ENCODE measurements around the gene BID.

The BID gene

DNA sequence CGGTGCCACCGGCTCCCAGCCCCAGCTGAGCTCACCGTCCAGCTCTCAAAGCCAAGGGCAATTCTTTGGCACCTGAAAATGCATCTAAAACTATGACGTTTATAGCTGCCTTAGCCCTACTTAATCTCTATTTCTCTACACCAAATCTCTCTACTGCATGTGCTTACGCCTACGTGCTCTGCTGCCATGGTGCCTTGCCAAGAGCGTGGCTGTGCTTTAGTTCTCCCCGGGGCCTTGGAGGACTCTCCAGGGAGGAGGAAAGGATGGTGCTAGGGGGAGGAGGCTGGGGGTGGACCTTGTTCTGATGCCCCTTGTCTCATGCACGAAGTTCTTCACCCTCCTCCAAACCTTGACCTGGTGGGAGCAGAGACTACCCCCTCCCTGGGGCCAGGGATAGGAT is 9.0 kb upstream of the BID start:
- DNase-seq = no peak

DNA sequence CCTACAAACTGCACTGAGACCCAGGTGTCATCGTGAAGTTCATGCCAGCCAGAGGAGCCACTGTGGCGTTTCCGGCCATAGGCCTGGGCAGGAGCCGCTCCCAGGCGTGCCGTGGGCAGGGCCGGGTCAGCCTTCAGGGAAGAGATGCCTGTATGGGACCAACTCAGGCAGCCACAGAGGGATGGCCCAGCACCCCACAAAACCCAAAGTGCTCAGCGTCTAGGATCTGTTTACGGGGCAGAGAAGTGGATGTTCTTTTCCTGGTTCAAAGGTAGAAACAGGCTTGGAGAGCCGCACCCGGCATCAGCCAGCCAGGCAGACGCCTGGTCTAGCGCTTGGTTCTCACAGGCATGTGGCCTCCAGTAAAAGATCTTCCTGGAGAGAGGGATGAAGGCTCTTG is 8.4 kb upstream of the BID start:
- DNase-seq = no peak

DNA sequence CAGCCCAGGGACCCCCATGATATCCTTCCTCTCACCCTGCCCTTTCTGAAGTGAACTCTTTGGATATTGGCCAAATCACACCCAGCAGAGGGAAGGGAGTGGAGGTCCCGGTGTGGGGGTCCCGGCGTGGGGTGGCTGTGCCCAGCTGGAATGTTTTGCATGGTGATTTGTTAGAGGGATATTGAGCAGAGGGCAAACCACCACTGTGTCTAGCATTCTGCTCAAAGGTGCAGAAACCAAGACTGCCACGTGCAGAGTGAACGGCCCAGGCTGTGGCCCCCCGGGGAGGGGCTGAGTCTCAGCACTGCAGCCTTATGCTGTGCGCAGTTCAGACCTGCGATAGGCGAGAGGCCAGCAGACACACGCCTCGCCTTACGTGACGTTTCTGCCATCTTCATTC is 7.9 kb upstream of the BID start:
- no peak for DNase-seq

DNA sequence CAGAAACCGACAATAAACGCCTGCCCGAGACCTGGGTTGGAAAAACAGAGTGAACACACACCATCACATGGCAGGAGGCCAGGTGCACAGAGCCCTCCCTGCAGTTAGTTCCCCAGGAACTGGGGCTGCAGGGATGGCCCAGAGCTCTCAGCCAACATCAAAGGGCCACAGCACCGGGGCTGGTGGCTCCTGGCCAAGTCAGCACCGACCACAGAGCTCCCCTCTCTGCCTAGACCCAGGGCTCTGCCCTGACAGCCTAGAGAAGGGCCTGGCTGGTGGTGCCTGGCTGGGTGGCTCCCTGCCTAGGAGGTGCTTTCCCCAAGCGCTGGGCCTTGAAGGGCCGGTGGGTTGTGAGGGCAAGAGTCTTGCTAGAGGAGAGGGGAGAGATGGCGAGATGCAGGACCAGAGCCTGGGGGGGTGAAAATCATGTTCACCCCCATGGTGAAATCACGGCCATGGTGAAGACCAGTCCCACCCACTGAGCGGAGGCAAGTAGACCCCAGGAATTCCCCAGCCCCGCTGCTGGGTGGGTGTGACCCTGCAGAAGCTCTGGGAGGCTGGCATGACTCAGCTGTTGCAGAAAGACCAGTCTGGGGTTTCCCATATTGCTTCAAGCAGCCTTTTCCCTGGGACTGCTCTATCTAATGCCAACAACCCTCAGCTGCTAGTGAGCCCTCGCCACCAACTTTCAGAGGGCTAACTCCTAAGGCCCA is 7.2 kb upstream of the BID start:
- DNase-seq = peak in 2 of 5 experiments; percentile 40 to 55

DNA sequence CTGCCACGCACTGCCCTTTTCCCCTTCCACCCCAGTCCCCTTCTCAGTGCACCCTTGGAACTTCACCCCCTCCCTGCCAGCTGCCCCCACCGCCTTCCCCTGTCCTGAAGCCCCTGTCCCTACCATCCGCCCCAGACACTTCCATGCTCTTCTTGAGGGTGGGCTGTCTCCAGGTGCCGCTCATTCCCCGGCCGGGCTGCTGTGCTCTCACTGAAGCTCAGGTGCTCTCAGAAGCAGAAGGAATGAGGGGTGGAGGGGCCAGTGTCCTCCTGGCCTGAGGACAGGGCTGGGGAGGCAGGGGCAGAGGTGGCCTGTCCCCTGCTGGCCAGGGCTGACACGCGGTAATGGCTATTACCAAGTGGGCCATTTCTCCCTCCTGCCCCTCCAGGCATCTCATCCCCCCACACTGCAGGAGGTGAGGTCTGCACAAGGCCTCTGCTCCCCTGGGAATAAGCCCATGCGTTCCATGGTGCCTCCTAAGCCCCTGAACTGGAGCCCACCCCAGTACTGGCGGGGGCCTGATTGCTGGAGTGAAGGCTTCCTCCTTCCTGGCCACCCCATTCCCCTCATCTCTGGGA is 6.6 kb upstream of the BID start:
- no peak for DNase-seq

DNA sequence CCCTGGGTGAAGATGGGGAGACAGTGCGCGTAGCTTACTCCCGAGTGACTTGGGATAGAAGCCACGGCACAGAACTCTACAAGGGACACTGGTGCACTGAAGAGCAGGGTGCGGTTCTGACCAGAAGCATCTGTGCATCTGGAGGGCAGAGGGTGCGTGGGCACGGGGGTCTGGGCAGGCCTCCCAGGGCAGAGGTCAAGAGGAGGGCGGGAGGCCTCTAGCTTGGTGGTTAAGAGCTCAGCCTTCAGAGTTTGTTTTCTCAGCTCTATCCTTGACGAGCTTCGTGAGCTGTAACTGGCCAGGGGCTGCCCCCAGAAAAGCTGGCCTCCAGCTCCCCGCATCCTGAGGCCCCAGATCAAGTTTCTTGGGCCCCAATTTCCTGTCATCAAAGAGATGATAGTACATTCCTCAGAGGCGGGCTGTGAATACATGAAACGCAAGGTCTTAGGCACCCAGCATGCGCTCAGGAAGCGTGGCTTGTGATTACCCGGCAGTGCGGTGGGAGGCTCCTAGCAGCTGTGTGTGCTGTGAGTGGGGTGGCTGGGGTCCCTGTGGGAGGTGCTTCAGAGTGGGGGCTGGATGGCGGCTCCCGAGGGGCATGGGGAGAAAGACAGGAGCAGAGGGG is 6.0 kb upstream of the BID start:
- no peak for DNase-seq

DNA sequence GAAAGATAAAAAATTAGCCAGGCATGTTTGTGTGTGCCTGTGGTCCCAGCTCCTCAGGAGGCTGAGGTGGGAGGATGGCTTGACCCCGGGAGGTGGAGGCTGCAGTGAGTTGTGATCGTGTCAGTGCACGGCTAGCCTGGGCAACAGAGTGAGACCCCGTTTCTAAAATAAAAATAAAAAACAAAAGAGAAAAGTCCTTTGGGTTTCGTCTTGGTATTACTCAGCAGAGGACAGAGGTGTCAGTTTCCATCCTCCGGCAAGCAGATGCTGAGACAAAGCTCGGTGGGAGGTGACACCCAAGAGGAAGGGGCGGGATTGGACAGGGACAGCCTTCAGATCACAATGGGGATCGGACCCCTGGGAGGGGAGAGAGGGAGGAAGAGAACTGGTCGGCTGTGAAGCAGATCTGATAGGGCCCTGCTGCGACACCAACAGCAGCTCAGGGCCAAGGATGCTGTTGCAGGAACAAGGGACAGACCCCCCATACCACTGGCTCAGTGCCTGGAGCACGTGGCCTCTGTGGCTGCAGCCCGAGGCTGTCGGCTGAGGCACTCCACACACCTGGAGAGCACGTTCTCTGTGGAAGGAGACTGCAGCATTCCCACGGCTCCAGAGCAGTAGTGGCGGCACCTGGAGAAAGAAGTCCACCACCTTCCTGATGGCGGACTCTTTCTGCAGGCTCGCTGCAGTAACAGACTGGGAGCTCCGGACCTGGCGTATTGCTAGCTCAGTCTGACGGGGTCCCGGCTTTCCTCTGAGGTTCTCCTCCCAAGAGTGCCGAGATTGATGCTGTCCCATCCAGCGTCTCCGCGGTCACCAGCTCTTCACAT is 5.2 kb upstream of the BID start:
- peak in 1 of 5 experiments; percentile 55 for DNase-seq

DNA sequence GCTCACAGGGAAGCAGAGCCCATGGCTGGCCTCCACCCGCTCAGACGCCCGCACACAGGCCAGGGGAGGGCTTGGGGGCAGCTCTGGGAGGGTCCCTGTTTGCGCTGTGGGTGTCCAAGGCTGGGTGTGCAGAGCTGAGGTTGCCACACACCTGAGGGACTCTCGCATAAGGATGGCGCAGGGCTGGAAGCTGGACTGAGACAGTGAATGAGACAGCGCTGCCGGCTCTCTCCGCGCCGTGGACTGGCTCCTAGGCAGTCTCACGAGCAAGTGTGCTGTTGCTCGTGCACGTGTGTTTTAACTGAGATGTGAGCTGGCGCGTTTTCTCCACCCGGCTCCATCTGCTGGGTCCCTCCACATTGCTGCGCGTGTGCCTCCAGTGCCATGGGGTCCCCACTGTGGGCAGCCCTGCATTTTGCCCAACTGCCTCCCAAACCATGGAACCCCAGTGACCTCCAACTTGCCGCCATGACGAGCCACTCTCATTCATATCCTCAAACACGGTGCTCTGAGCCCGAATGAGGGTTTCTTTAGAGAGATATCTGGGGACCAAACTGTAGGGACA is 4.2 kb upstream of the BID start:
- no peak for DNase-seq

DNA sequence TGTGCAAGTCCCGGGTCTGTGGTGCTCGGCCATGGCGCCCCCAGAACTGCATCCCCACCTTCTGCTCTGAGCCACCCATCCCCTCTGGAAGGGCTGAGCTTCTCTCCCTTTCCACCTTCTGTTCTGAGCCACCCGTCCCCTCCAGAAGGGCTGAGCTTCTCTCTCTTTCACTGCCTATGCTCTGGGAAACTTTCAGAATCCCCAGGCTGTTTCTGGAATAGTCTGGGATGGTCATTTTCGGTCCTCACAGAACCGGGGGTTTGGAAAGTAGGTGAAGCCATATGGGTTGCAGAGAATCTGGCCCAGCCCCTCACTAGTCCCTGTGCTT is 3.4 kb upstream of the BID start:
- DNase-seq = no peak

DNA sequence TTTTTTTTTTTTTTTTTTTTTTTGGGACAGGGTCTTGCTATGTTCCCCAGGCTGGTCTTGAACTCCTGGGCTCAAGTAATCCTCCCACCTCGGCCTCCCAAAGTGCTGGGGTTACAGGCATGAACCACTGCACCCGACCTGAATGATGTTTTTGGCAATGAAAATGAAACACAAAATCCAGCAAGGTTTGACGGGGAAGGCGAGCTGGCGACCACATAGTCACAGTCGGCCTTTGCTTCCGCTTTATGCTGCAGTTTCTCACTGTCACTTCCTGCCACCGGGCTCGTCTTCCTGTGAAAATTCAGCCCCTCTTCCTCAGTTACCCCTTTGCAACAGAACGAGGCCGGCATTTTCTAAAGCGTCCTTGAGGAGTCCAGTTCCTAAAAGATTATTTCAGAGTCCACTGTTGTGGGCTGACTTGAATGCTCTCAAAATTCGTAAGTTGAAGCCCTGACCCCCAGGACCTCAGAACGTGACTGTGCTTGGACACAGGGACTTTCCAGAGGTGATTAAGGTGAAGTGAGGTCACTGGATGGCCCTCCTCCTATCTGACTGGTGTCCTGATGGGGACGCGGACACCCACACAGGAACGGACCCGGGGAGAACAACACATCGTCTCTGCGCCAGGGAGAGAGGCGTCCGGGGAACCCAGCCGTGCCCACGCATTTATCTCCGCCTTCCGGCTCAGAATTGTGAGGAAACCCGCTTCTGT is 2.9 kb upstream of the BID start:
- DNase-seq = peak; percentile 26 to 91 (median 42)

DNA sequence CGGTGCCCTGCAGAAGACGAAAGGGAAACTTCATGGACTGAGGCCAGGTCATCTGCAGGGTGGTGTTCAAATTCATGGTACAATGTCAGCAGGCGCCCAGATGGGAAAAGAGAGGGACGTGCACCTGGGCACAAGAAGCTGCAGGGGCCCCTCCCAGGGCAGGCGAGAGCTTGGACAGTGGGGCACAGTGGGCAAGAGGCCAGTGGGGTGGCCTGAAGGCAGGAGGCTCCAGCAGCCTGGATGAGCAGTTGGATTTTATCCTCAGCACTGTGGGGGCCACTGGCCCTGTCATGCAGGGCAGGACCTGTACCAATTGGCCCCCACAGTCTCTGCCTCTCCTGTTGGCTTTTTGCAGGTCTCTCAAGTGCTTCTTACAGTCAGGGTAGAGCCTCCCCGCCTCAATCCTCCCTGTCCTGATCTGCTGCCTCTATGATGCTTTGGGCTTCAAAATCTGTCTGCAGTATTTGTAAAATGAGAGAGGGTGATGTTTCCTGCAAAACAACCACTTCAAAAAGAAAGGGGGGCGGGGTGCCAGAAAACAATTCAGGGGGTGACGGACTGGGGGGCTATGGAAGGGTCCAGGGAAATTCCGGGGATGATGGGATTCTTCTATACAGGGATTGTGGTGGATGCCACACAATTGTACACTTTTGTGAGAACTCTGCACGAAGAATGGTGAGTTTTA is 1.7 kb upstream of the BID start:
- DNase-seq = peak in 1 of 5 experiments; percentile 47

DNA sequence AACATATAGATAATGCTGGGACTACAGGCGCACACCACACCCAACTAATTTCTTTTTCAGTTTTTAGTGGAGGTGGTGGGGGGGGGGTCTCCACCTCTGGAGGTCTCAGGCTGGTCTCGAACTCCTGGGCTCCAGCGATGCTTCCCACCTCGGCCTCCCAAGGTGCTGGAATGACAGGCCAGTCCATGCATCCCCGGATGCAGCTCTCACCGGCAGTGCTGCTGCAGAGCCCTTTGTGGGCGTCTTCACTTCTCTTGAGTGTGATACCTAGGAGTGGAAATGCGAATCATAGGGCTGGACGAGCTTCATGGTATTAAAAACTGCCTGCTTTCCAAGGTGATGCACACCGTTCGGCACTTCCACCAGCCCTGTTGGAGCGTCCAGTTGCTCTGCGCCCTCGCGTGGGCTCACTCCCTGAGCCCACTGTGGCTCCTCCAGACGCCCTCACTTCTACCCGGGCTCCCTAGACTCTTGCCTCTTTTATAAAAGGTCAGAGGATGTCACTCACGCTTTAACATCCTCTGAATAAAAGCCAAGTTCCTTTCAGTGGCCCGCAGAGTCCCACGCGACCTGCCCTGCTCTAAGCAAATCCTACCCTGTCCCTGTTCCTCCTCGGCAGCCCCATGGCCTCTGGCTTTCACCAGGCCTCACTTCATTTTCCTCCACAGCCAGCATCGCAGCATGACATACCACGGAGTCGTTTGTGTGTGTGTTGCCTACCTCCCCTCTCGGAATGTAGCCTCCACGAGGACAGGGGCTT is 837 bp upstream of the BID start:
- no peak for DNase-seq

DNA sequence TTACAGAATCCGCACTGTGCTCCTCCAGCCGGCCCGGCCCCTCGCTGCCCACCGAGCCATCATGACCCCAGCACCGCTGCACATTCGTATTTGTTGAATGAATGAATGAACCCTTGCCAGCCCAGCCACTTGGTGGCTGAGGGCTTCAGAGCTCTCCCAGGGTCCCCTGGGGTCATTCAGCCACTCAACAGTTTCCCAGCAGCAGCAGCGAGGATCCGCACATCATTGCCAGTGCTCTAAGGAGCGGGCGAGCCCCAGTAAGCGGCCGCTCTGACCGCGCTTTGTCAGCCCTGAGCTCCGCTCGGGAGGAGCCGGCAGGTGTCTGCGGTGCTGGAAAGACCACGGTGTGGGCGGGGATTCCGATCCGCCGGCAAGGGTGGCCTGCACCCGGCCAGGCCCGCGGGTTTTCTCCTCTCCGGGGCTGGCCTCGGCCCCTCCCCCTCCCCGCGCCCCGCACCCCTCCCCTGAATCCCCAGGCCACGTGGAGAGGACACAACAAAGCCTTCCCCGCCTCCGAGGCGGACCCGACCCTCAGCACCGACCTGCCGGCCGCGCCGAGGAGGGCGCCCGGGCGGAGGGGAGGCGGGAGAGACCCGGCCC is 563 bp downstream of the BID start:
- peak in 4 of 5 experiments; percentile 32 to 69 (median 54) for DNase-seq

DNA sequence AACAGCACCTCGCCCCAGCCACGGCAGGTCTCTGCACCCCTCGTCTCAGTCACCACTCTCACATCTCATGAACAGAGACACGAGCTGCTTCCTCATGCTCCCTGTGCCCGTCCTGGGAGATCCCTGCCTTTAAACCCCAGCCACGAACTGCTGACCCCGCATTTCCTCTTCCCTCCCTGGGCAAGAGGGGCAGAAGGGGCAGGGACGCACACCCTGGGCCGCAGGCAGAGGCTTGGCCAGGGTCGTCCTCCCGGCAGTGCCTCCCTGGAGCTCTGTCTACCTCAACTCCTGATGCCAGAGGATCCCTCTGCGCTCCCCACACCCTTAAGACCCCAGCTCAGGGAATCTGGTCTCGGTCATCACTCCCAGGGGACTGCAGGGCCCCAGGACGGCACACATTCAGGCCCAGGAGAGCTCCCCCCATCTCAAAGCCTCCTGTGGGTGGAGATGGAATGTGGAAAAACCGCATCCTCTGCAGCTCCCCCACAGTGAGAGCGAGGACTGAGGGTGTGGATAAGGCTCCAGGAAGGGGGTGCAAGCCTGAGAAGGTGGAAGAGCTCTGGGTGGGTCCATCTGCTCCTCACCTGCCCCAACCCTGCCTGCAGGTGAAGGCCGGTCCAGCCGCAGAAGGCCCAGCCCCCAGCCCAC is 1.2 kb downstream of the BID start:
- no peak for DNase-seq

DNA sequence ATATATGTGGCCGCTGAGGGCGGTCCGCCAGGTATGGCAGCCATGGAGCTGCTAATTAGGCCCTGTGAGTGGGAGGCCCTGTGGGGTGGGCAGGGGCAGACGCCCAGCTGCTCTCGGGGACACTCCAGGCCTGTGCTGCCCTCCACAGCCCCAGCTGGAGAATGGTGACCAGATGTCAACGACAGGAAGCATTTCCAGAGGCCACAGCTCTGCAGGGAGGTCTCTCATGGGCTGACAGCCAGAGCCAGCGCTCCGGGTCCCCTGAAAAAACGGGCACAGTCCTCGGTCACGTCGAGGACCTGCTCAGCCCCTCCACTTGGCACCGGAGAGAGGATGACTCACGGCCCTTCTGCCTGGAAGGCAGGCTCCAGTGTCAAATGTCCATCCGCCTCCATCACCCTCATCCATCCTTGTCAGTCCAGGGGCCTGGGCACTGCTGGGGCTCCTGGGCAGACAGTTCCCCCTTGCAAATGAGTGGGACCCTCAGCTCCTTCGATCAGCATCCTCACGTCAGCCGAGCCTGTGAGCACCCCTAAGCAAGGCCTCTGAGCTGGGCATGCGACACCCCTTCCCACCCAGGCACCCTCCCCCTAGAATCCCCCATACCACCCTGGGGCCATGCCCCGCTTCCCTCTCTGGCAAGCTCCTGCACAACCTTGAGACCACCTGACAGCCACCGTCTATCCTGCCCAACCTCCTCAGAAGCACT is 1.9 kb downstream of the BID start:
- no peak for DNase-seq

DNA sequence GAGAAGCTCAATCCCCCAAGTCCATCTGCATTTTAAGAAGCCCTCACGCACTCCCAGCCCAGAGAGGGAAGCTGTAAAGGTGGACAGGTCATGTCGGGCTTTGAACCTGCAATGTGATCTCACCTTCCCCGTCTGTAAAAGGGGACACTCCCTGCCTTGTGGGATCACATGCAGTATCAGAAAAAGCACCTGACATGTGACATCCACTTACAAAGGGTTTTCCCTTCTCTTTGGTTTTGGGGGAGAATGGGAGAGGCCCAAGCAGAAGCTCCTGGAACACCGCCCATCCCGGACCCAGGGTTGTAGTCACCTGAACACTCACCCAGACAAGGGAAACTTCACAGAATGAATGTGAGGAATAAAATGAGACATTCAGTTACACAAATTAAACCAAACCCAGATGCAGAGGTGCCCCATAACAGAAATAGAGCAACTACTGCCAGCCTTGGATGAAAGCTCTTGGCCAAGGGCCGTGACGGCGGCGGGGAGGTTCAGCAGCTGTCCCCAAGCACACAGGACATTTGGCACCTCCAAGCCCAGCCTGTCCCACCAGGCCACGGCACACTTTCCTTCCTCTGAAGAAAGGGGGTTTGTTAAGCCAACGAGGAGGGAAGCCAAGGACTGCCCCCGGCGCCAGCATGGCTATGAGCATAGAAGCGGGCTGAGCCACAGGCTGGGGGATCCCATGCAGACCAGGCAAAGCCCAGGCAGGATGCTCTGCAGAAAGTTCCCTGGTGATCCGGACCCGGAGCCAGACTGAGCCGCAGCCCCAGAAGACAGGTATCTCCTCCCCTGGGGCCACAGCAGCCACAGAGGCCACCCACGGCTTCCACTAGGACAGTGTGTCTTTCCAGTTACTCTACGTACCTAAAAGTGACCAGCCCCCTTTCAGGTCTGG is 3.8 kb downstream of the BID start:
- no peak for DNase-seq

DNA sequence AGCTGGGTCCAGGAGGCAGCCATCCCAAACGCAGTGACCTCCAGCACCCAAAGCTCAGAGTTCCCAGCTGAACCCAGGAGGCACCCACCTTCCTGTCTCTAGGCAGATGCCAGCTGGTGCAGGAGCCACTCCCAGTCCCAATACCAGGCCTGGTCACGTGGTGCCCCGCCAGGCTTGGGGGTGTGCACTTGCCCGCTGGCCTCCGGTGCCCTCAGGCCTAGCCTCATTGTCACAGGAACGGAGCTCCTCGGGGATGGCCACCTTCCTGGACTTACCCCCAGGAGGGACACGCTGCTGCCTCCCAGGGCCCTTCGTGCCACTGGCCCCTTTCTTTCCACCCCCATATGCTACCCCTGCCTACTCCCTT is 4.6 kb downstream of the BID start:
- DNase-seq = no peak

DNA sequence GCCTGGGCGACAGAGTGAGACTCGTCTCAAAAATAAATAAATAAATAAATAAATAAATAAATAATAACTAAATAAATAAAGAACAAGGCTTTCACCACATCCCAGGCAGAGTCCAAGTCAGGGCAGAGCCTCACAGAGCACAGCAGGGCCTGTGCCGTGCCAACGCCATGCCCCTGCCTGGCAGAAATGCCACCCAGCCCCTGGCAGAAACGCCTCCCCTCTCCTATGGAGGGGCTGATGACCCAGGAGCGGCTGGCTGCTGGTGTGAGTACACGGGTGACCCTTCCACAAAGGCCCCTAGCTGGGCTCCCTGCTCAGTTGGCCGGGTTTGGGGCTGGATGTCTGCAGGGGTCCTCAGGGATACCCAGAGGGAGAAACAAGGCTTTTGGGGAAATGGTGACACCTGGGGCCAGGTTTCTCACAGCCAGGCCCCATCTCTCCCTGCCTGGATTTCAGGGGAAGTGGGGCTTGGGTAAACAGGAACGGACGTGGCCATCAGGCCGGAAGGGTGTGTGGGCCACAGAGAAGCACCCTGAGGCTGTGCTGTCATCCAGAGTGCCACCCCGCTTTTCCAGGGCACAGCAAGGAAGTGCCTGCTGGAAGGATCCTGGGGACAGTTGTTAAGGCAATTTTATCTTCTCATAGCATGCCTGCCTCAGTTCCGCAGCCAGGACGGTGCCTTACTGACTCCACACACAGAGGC is 5.1 kb downstream of the BID start:
- no peak for DNase-seq

Measured in T-helper 2 cell (primary cell).